ENCODE measurements around the gene INA.

DNA sequence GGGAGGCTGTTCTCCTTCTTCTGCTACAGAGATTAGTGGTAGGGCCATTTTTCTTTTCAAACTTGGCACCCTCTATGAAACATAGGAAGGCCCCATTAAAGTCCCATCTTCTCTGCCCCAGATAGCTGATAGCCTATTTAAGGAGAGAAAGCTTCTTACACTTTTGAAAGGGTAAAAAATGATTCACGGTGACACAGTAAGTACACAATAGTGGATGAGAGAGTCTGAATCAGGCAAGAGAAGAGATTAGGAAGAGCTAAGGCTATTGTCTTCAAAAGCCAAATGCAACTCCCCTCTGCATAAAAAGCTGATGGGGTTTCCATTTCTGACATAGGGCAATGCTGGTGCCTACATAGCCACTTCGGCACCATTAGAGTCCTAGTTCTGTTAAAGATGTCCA lies 3.6 kb downstream of the INA start:
- TF ChIP-seq, protein P1, sequence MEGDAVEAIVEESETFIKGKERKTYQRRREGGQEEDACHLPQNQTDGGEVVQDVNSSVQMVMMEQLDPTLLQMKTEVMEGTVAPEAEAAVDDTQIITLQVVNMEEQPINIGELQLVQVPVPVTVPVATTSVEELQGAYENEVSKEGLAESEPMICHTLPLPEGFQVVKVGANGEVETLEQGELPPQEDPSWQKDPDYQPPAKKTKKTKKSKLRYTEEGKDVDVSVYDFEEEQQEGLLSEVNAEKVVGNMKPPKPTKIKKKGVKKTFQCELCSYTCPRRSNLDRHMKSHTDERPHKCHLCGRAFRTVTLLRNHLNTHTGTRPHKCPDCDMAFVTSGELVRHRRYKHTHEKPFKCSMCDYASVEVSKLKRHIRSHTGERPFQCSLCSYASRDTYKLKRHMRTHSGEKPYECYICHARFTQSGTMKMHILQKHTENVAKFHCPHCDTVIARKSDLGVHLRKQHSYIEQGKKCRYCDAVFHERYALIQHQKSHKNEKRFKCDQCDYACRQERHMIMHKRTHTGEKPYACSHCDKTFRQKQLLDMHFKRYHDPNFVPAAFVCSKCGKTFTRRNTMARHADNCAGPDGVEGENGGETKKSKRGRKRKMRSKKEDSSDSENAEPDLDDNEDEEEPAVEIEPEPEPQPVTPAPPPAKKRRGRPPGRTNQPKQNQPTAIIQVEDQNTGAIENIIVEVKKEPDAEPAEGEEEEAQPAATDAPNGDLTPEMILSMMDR (IDR thresholded peaks at IDR 0.05; ENCODE audit: insufficient read depth, low read depth, low read length) = no peak
- no peak for TF ChIP-seq EZH2 (IDR thresholded peaks at IDR 0.05; ENCODE audit: insufficient read depth, low read length)
